ENCODE data around the gene CDK16.

DNA sequence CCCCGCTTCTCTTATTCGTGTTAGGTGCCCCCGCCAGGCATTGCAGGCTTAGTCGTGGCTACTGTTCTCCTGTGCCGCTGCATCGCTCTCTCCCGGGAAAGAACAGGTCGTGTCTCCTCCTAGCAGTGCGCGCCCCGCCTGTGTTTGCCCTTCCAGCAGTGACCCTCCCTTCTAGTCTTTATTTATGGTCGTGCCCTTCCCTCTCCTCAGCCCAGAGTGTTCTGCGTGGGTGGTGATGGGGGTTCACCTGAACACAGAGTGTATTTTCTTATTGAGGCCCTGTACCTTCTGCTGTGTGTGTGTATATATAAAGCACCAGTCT lies 29.5 kb downstream of the CDK16 start:
- no peak for TF ChIP-seq POLR2AphosphoS5 (IDR thresholded peaks at IDR 0.05)
- TF ChIP-seq RAD21 (conservative IDR thresholded peaks at IDR 0.05): no peak
- TF ChIP-seq CTCF (IDR thresholded peaks at IDR 0.05; ENCODE audit: poor library complexity, severe bottlenecking): no peak
- no peak for TF ChIP-seq EZH2 (IDR thresholded peaks at IDR 0.05; ENCODE audit: borderline replicate concordance, insufficient read depth, low read length, poor library complexity, severe bottlenecking)
- no peak for TF ChIP-seq EP300 (conservative IDR thresholded peaks at IDR 0.05; ENCODE audit: poor library complexity, severe bottlenecking)
- TF ChIP-seq, protein P1, sequence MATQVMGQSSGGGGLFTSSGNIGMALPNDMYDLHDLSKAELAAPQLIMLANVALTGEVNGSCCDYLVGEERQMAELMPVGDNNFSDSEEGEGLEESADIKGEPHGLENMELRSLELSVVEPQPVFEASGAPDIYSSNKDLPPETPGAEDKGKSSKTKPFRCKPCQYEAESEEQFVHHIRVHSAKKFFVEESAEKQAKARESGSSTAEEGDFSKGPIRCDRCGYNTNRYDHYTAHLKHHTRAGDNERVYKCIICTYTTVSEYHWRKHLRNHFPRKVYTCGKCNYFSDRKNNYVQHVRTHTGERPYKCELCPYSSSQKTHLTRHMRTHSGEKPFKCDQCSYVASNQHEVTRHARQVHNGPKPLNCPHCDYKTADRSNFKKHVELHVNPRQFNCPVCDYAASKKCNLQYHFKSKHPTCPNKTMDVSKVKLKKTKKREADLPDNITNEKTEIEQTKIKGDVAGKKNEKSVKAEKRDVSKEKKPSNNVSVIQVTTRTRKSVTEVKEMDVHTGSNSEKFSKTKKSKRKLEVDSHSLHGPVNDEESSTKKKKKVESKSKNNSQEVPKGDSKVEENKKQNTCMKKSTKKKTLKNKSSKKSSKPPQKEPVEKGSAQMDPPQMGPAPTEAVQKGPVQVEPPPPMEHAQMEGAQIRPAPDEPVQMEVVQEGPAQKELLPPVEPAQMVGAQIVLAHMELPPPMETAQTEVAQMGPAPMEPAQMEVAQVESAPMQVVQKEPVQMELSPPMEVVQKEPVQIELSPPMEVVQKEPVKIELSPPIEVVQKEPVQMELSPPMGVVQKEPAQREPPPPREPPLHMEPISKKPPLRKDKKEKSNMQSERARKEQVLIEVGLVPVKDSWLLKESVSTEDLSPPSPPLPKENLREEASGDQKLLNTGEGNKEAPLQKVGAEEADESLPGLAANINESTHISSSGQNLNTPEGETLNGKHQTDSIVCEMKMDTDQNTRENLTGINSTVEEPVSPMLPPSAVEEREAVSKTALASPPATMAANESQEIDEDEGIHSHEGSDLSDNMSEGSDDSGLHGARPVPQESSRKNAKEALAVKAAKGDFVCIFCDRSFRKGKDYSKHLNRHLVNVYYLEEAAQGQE (IDR thresholded peaks at IDR 0.05; ENCODE audit: borderline replicate concordance): no peak
- TF ChIP-seq MXI1 (conservative IDR thresholded peaks at IDR 0.05; ENCODE audit: poor library complexity, severe bottlenecking): no peak
- TF ChIP-seq SMC3 (conservative IDR thresholded peaks at IDR 0.05; ENCODE audit: poor library complexity): no peak
- TF ChIP-seq TAF1 (IDR thresholded peaks at IDR 0.05; ENCODE audit: low read depth): no peak

Data from neural cell (in vitro differentiated cells).